ENCODE measurements around the gene CYP3A4.

GRCh38 chr7:99742737-99743394, 41.1 kb downstream of the CYP3A4 start:
- TF ChIP-seq, protein P1, sequence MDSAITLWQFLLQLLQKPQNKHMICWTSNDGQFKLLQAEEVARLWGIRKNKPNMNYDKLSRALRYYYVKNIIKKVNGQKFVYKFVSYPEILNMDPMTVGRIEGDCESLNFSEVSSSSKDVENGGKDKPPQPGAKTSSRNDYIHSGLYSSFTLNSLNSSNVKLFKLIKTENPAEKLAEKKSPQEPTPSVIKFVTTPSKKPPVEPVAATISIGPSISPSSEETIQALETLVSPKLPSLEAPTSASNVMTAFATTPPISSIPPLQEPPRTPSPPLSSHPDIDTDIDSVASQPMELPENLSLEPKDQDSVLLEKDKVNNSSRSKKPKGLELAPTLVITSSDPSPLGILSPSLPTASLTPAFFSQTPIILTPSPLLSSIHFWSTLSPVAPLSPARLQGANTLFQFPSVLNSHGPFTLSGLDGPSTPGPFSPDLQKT (IDR thresholded peaks at IDR 0.05; ENCODE audit: borderline replicate concordance, low read depth, low read length) = no peak
- TF ChIP-seq CTCF (tag by site-specific recombination; IDR thresholded peaks at IDR 0.05) (no peak), ZNF239 (tag by site-specific recombination; IDR thresholded peaks at IDR 0.05) (no peak), BCL11A (tag by site-specific recombination; IDR thresholded peaks at IDR 0.05; ENCODE audit: low read depth) (no peak), ZXDB (tag by site-specific recombination; IDR thresholded peaks at IDR 0.05) (no peak), HOXD13 (CRISPR knock-in tag; IDR thresholded peaks at IDR 0.05; ENCODE audit: borderline replicate concordance) (no peak), ZNF704 (tag by site-specific recombination; IDR thresholded peaks at IDR 0.05) (no peak)

Measured in HEK293 (cell line).